SK-N-SH treated with all-trans-retinoic acid at 6 μM for 48 hours (cell line): ENCODE results near the gene SBF2.
"Not testable (repeated sequence)": the region's sequence is repeated elsewhere in the genome, so short reads cannot be mapped to it uniquely, and the experiment has no call there.

Experiments
- ATAC-seq: fragments of 200-7000 bp; cut with Tn5 transposase; 3 replicates; pipeline ENCODE4 v1.9.1; 2020; ENCODE audit warnings: mild to moderate bottlenecking, moderate library complexity
- ARNTL ChIP-seq: fragments of 450-650 bp; formaldehyde crosslinking; IDR thresholded peaks from 2 replicates; pipeline ENCODE4 v1.5.0; 2020; ENCODE audit warnings: low read depth, mild to moderate bottlenecking, moderate library complexity, borderline replicate concordance
- BACH2 ChIP-seq: fragments of 250-450 bp; sonication (Bioruptor Pico); IDR thresholded peaks from 2 replicates; pipeline ENCODE4 v1.9.0; 2021; ENCODE audit warnings: mild to moderate bottlenecking, borderline replicate concordance
- CSDC2 ChIP-seq: fragments of 250-450 bp; sonication (Bioruptor Pico); IDR thresholded peaks from 2 replicates; pipeline ENCODE4 v1.5.0; 2020; ENCODE audit warnings: mild to moderate bottlenecking, moderate library complexity
- ESRRG ChIP-seq: fragments of 250-450 bp; sonication (Bioruptor Pico); IDR thresholded peaks from 2 replicates; pipeline ENCODE4 v1.6.1; 2021; ENCODE audit warnings: mild to moderate bottlenecking
- GLIS3 ChIP-seq: fragments of 250-450 bp; sonication (Bioruptor Pico); IDR thresholded peaks from 2 replicates; pipeline ENCODE4 v1.5.0; 2020; ENCODE audit warnings: mild to moderate bottlenecking, moderate library complexity
- ISL1 ChIP-seq: fragments of 250-450 bp; sonication (Bioruptor Pico); IDR thresholded peaks from 2 replicates; pipeline ENCODE4 v2.1.2; 2022; ENCODE audit warnings: mild to moderate bottlenecking, moderate library complexity
- OSR1 ChIP-seq: fragments of 250-450 bp; sonication (Bioruptor Pico); IDR thresholded peaks from 2 replicates; pipeline ENCODE4 v1.8.0; 2022; ENCODE audit warnings: moderate library complexity, mild to moderate bottlenecking, inconsistent platforms
- PPARA ChIP-seq: fragments of 250-450 bp; sonication (Bioruptor Pico); IDR thresholded peaks from 2 replicates; pipeline ENCODE4 v1.5.0; 2020; ENCODE audit warnings: mild to moderate bottlenecking, borderline replicate concordance
- RARB ChIP-seq: fragments of 250-450 bp; sonication (Bioruptor Pico); IDR thresholded peaks from 2 replicates; pipeline ENCODE4 v1.8.0; 2021; ENCODE audit warnings: mild to moderate bottlenecking, moderate library complexity
- SNAI2 ChIP-seq: fragments of 250-450 bp; sonication (Bioruptor Pico); IDR thresholded peaks from 2 replicates; pipeline ENCODE4 v1.5.0; 2020; ENCODE audit warnings: mild to moderate bottlenecking, moderate library complexity
- TCF4 ChIP-seq: fragments of 250-450 bp; sonication (Bioruptor Pico); IDR thresholded peaks from 2 replicates; pipeline ENCODE4 v1.8.0; 2021; ENCODE audit warnings: mild to moderate bottlenecking, moderate library complexity, borderline replicate concordance
- TOX ChIP-seq: fragments of 250-450 bp; sonication (Bioruptor Pico); IDR thresholded peaks from 2 replicates; pipeline ENCODE4 v1.8.0; 2021; ENCODE audit warnings: mild to moderate bottlenecking, moderate library complexity, borderline replicate concordance
- ZC3H10 ChIP-seq: fragments of 250-450 bp; sonication (Bioruptor Pico); IDR thresholded peaks from 2 replicates; pipeline ENCODE4 v1.5.1; 2021; ENCODE audit warnings: mild to moderate bottlenecking, moderate library complexity
- ZFP3 ChIP-seq: fragments of 250-450 bp; sonication (Bioruptor Pico); IDR thresholded peaks from 2 replicates; pipeline ENCODE4 v1.5.0; 2020; ENCODE audit warnings: mild to moderate bottlenecking, moderate library complexity
- ZFP30 ChIP-seq: fragments of 450-650 bp; formaldehyde crosslinking; IDR thresholded peaks from 2 replicates; pipeline ENCODE4 v1.5.0; 2022; ENCODE audit warnings: mild to moderate bottlenecking, moderate library complexity
- ZNF565 ChIP-seq: fragments of 450-650 bp; formaldehyde crosslinking; conservative IDR thresholded peaks from 2 replicates; pipeline ENCODE4 v1.5.0; 2020; ENCODE audit warnings: low read depth, mild to moderate bottlenecking, moderate library complexity
- ZNF70 ChIP-seq: fragments of 450-650 bp; formaldehyde crosslinking; IDR thresholded peaks from 2 replicates; pipeline ENCODE4 v1.5.0; 2020; ENCODE audit warnings: mild to moderate bottlenecking, moderate library complexity
- TF ChIP-seq, protein P1 (sequence below): fragments of 250-450 bp; sonication (Bioruptor Pico); IDR thresholded peaks from 2 replicates; pipeline ENCODE4 v1.5.1; 2021; ENCODE audit warnings: mild to moderate bottlenecking, moderate library complexity
- TF ChIP-seq, protein P2 (sequence below): fragments of 250-450 bp; sonication (Bioruptor Pico); IDR thresholded peaks from 2 replicates; pipeline ENCODE4 v1.5.1; 2020; ENCODE audit warnings: low read depth, mild to moderate bottlenecking, moderate library complexity
- TF ChIP-seq, protein P3 (sequence below): fragments of 250-450 bp; sonication (Bioruptor Pico); IDR thresholded peaks from 2 replicates; pipeline ENCODE4 v1.8.0; 2020; ENCODE audit warnings: mild to moderate bottlenecking, moderate library complexity, borderline replicate concordance
- TF ChIP-seq, protein P4 (sequence below): fragments of 250-450 bp; sonication (Bioruptor Pico); IDR thresholded peaks from 2 replicates; pipeline ENCODE4 v1.8.0; 2021; ENCODE audit warnings: low read depth, mild to moderate bottlenecking, moderate library complexity, borderline replicate concordance
- TF ChIP-seq, protein P5 (sequence below): fragments of 250-450 bp; sonication (Bioruptor Pico); IDR thresholded peaks from 2 replicates; pipeline ENCODE4 v1.5.0; 2020; ENCODE audit warnings: mild to moderate bottlenecking, moderate library complexity

Gene SBF2

DNA sequence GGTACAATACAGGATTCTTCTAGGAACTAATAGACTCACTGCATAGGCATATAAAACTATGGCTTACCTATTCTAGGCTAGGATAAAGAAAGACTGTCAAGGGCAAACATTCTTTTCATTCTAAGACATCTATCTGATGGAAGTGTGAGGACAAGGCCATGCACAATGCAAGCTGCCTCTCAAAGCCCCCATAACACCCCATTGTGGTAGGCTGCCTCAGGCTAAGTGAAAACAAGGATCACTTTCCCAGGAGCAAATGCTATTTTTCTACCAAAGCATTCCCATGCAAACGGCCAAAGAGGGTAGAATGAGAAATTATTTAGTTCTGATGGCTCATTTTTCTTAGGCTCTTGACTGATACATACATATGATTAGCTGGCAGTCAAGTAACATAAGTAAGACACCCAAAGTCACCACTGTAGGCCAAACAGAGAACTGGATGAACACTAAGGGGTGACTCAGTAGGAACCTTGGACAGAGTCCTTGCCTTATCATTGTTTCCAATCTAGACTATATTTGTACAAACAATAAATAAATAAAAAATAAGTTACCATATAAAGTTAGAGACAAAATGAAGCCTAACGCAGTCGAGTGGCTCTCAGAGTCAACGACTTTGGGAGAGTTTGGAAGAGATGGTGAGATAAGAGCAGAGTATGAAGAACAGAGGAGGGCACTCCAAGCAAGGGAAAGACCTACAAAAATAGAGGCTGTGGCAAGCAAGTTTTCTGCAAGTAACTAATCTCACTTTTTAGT, 303.6 kb downstream of the SBF2 start:
- no peak for TF ChIP-seq ESRRG (CRISPR knock-in tag)
- no peak for TF ChIP-seq ZFP3 (CRISPR knock-in tag)
- no peak for TF ChIP-seq ZNF70 (CRISPR knock-in tag)
- TF ChIP-seq, protein P1, sequence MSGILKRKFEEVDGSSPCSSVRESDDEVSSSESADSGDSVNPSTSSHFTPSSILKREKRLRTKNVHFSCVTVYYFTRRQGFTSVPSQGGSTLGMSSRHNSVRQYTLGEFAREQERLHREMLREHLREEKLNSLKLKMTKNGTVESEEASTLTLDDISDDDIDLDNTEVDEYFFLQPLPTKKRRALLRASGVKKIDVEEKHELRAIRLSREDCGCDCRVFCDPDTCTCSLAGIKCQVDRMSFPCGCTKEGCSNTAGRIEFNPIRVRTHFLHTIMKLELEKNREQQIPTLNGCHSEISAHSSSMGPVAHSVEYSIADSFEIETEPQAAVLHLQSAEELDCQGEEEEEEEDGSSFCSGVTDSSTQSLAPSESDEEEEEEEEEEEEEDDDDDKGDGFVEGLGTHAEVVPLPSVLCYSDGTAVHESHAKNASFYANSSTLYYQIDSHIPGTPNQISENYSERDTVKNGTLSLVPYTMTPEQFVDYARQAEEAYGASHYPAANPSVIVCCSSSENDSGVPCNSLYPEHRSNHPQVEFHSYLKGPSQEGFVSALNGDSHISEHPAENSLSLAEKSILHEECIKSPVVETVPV (CRISPR knock-in tag) = no peak
- TF ChIP-seq GLIS3 (CRISPR knock-in tag) = no peak
- no peak for TF ChIP-seq OSR1 (CRISPR knock-in tag)
- TF ChIP-seq ISL1 (CRISPR knock-in tag) = no peak
- no peak for TF ChIP-seq PPARA
- no peak for TF ChIP-seq TCF4 (CRISPR knock-in tag)
- TF ChIP-seq, protein P2, sequence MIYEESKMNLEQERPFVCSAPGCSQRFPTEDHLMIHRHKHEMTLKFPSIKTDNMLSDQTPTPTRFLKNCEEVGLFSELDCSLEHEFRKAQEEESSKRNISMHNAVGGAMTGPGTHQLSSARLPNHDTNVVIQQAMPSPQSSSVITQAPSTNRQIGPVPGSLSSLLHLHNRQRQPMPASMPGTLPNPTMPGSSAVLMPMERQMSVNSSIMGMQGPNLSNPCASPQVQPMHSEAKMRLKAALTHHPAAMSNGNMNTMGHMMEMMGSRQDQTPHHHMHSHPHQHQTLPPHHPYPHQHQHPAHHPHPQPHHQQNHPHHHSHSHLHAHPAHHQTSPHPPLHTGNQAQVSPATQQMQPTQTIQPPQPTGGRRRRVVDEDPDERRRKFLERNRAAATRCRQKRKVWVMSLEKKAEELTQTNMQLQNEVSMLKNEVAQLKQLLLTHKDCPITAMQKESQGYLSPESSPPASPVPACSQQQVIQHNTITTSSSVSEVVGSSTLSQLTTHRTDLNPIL (CRISPR knock-in tag) = no peak
- TF ChIP-seq ARNTL (CRISPR knock-in tag) = no peak
- TF ChIP-seq CSDC2 = no peak
- TF ChIP-seq SNAI2 (CRISPR knock-in tag) = no peak
- no peak for TF ChIP-seq BACH2 (CRISPR knock-in tag)
- TF ChIP-seq, protein P3, sequence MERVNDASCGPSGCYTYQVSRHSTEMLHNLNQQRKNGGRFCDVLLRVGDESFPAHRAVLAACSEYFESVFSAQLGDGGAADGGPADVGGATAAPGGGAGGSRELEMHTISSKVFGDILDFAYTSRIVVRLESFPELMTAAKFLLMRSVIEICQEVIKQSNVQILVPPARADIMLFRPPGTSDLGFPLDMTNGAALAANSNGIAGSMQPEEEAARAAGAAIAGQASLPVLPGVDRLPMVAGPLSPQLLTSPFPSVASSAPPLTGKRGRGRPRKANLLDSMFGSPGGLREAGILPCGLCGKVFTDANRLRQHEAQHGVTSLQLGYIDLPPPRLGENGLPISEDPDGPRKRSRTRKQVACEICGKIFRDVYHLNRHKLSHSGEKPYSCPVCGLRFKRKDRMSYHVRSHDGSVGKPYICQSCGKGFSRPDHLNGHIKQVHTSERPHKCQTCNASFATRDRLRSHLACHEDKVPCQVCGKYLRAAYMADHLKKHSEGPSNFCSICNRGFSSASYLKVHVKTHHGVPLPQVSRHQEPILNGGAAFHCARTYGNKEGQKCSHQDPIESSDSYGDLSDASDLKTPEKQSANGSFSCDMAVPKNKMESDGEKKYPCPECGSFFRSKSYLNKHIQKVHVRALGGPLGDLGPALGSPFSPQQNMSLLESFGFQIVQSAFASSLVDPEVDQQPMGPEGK = no peak
- TF ChIP-seq, all 23 proteins: peak for 0
- ATAC-seq = no peak

DNA sequence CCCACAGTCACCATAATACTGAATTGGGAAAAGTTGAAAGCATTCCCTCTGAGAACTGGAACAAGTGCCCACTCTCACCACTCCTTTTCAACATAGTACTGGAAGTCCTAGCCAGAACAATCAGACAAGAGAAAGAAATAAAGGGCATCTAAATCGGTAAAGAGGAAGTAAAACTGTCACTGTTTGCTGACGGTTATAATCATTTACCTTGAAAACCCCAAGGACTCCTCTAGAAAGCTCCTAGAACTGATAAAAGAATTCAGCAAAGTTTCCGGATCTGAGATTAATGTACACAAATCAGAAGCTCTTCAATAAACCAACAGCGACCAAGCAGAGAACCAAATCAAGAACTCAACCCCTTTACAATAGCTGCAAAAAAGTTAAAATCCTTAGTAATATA, 306.7 kb downstream of the SBF2 start:
- ATAC-seq = not testable (repeated sequence)

DNA sequence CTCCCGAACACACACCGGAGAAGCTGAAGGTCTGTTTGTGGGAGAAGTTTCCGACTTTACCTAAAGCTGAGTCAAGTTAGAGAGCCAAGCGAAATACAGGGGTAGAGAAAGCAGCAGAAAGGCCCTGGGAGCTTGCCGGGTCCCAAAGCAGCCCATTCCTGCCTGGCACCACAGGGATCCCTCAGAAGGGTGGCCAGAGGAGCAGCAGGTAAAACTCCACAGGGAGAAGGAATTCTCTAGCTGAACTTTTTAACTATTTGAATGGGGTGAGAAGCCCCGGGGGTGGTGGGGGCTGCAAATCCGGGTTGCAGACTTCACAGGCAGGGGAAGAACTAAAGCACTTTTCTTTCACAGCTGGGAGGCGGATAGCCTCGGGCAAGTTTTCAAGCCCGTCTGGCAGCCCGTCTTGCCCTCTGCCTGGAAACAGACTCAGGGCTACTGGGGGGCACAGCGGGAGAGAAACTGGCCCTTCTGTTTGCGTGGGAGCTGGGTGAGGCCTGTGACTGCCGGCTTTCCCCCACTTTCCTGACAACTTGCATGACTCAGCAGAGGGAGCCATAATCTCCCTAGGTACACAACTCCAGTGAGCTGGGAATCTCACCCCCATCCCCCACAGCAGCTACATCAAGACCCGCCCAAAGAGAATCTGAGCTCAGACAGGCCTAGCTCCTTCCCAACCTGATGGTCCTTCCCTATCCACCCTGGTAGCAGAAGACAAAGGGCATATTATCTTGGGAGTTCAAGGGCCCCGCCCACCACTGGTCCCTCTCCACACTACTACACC, 311.0 kb downstream of the SBF2 start:
- TF ChIP-seq ARNTL (CRISPR knock-in tag) = no peak
- no peak for TF ChIP-seq ZNF565
- TF ChIP-seq TCF4 (CRISPR knock-in tag) = no peak
- no peak for TF ChIP-seq ZFP3 (CRISPR knock-in tag)
- TF ChIP-seq TOX = no peak
- TF ChIP-seq, protein P2 (CRISPR knock-in tag) = no peak
- TF ChIP-seq, protein P4, sequence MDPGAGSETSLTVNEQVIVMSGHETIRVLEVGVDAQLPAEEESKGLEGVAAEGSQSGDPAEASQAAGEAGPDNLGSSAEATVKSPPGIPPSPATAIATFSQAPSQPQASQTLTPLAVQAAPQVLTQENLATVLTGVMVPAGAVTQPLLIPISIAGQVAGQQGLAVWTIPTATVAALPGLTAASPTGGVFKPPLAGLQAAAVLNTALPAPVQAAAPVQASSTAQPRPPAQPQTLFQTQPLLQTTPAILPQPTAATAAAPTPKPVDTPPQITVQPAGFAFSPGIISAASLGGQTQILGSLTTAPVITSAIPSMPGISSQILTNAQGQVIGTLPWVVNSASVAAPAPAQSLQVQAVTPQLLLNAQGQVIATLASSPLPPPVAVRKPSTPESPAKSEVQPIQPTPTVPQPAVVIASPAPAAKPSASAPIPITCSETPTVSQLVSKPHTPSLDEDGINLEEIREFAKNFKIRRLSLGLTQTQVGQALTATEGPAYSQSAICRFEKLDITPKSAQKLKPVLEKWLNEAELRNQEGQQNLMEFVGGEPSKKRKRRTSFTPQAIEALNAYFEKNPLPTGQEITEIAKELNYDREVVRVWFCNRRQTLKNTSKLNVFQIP (CRISPR knock-in tag) = no peak
- TF ChIP-seq, protein P5, sequence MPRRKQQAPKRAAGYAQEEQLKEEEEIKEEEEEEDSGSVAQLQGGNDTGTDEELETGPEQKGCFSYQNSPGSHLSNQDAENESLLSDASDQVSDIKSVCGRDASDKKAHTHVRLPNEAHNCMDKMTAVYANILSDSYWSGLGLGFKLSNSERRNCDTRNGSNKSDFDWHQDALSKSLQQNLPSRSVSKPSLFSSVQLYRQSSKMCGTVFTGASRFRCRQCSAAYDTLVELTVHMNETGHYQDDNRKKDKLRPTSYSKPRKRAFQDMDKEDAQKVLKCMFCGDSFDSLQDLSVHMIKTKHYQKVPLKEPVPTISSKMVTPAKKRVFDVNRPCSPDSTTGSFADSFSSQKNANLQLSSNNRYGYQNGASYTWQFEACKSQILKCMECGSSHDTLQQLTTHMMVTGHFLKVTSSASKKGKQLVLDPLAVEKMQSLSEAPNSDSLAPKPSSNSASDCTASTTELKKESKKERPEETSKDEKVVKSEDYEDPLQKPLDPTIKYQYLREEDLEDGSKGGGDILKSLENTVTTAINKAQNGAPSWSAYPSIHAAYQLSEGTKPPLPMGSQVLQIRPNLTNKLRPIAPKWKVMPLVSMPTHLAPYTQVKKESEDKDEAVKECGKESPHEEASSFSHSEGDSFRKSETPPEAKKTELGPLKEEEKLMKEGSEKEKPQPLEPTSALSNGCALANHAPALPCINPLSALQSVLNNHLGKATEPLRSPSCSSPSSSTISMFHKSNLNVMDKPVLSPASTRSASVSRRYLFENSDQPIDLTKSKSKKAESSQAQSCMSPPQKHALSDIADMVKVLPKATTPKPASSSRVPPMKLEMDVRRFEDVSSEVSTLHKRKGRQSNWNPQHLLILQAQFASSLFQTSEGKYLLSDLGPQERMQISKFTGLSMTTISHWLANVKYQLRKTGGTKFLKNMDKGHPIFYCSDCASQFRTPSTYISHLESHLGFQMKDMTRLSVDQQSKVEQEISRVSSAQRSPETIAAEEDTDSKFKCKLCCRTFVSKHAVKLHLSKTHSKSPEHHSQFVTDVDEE (CRISPR knock-in tag) = no peak
- TF ChIP-seq ZC3H10 (CRISPR knock-in tag) = no peak
- TF ChIP-seq BACH2 (CRISPR knock-in tag) = no peak
- no peak for TF ChIP-seq GLIS3 (CRISPR knock-in tag)
- TF ChIP-seq SNAI2 (CRISPR knock-in tag) = no peak
- TF ChIP-seq, protein P1 (CRISPR knock-in tag) = no peak
- TF ChIP-seq RARB = no peak
- TF ChIP-seq PPARA = no peak
- no peak for TF ChIP-seq ESRRG (CRISPR knock-in tag)
- TF ChIP-seq ZFP30 = no peak
- TF ChIP-seq ZNF70 (CRISPR knock-in tag) = no peak
- no peak for ATAC-seq
